Transverse colon (tissue), 4 donors: ENCODE measurements around the gene TEKT4. TPM values are rescaled to one million over a fixed set of nuclear protein-coding genes. Genes with fewer than 3 reads are reported as not detected.
"Not testable (repeated sequence)": the region's sequence is repeated elsewhere in the genome, so short reads cannot be mapped to it uniquely, and the experiment has no call there.

Experiments
- DNase-seq: peaks from one replicate; pipeline ENCODE4 v3.0.0-alpha.2; 2019
- H3K27ac ChIP-seq, 4 donors: fragments of 200-600 bp; sonication (generic); 2 replicates each; pipeline ENCODE4 v1.5.1; 2016 to 2018; ENCODE audit warnings: inconsistent platforms in 4 of 4
- H3K27me3 ChIP-seq: fragments of 200-600 bp; sonication (generic); 2 replicates; pipeline ENCODE4 v1.5.1; 2017; ENCODE audit warnings: inconsistent platforms
- H3K36me3 ChIP-seq, 4 donors: fragments of 200-600 bp; sonication (generic); 2 replicates each; pipeline ENCODE4 v1.5.1; 2017 to 2019; ENCODE audit warnings: inconsistent platforms in 4 of 4
- H3K4me1 ChIP-seq, 4 donors: fragments of 200-600 bp; sonication (generic); 2 replicates each; pipeline ENCODE4 v1.5.1; 2017 to 2020; ENCODE audit warnings: inconsistent platforms in 4 of 4
- H3K4me3 ChIP-seq, 4 donors: fragments of 200-600 bp; sonication (generic); 1 replicate in 1 of 4; 2 replicates in 3 of 4; pipeline versions ENCODE4 v1.5.1 to v1.6.1; 2017 to 2019; ENCODE audit warnings: inconsistent platforms in 4 of 4
- H3K9me3 ChIP-seq, 2 donors: fragments of 200-600 bp; sonication (generic); 2 replicates each; pipeline ENCODE4 v1.5.1; 2017 to 2019; ENCODE audit warnings: inconsistent platforms in 2 of 2
- EP300 ChIP-seq: sonication (generic); formaldehyde crosslinking; IDR thresholded peaks from one replicate; pipeline ENCODE4 v1.6.1; 2017; ENCODE audit warnings: antibody characterized with exemption, low read depth
- POLR2A ChIP-seq: fragments of 450-650 bp; IDR thresholded peaks from one replicate; pipeline ENCODE4 v1.6.1; 2016; ENCODE audit warnings: antibody characterized with exemption, mild to moderate bottlenecking, moderate library complexity
- POLR2AphosphoS5 ChIP-seq, 3 donors: sonication (generic); formaldehyde crosslinking; IDR thresholded peaks; one replicate each; pipeline ENCODE4 v1.6.1; 2016; ENCODE audit warnings: antibody characterized with exemption in 3 of 3
- WGBS, 2 donors: methylation state at CpG; one replicate each; pipeline ENCODE4 v1.1.5; 2018; ENCODE audit warnings: low coverage in 1 of 2; 5-methylcytosine and 5-hydroxymethylcytosine counted together
- in situ Hi-C, 4 donors: fragments of 200-750 bp; cut with MboI; loops; one replicate each; pipeline versions ENCODE4 v1.15.0 to v1.15.1; 2017; ENCODE audit warnings: low sequenced_read_pairs in 3 of 4, low pct_ligation_motif_present in 1 of 4, low pct_unique_long_range_greater_than_20kb in 1 of 4
- intact Hi-C: fragments of 100-400 bp; cut with DNase I; formaldehyde crosslinking; loops from one replicate; pipeline ENCODE4 v1.15.1; 2023; ENCODE audit warnings: low total_unique reads
- total RNA-seq, 4 donors: library from RNA; depleted of rRNA; stranded (reverse); fragments of >200 nt; gene quantifications; one replicate each; pipeline ENCODE4 v1.1.0, GENCODE V29; 2016
- TF ChIP-seq, protein P1 (sequence below), 5 experiments: fragments of 200-600 bp in 3 of 5; fragments of 450-650 bp in 2 of 5; sonication (generic) in 3 of 5; IDR thresholded peaks; 1 replicate in 2 of 5; 2 replicates in 3 of 5; pipeline ENCODE4 v1.5.1; 2016 to 2017; ENCODE audit warnings: antibody characterized with exemption in 5 of 5, inconsistent platforms in 3 of 5, mild to moderate bottlenecking in 2 of 5, moderate library complexity in 1 of 5

Gene TEKT4
- total RNA-seq = not detected

DNA sequence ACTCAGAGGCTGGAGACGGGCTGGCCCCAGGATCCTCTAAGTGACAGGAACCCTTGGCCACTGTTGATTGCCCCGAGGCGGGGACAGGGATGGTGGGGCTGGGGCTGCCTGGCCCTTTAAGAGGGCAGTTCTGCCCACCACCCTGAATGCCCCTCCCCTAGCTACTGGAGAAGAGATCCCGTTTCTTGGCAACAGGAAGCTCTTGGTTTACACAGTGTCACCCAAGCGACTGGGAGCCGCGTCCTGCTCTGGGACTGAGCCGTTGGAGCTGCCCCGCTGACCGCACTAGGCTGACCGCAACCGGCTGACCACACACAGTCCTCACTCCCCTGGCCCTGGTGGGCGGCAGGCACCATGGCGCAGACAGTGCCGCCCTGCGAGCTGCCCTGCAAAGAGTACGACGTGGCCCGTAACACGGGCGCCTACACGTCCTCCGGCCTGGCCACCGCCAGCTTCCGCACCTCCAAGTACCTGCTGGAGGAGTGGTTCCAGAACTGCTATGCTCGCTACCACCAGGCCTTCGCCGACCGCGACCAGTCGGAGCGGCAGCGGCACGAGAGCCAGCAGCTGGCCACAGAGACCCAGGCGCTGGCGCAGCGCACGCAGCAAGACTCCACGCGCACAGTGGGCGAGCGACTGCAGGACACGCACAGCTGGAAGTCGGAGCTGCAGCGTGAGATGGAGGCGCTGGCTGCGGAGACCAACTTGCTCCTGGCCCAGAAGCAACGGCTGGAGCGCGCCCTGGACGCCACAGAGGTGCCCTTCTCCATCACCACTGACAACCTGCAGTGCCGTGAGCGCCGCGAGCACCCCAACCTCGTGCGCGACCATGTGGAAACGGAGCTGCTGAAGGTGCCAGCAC is at the start of gene TEKT4:
TEKT4 (plus strand) TSS at position 205 of the 862 bp plus-strand sequence; CDS start at position 355, 150 bp downstream.
- intact Hi-C loops (no loop called here), in situ Hi-C loops (no loop called here)
- Histone ChIP-seq H3K4me3 (no peak within 1 kb of the TSS), H3K27ac (no peak within 1 kb of the TSS), H3K9me3 (no peaks in the 10 kb centered on the region), H3K4me1 (no peaks in the 10 kb centered on the region), H3K27me3 (peaks cover 43% of the 10 kb centered on the region), H3K36me3 (no peaks in the 10 kb centered on the region)
- TF ChIP-seq, protein P1, sequence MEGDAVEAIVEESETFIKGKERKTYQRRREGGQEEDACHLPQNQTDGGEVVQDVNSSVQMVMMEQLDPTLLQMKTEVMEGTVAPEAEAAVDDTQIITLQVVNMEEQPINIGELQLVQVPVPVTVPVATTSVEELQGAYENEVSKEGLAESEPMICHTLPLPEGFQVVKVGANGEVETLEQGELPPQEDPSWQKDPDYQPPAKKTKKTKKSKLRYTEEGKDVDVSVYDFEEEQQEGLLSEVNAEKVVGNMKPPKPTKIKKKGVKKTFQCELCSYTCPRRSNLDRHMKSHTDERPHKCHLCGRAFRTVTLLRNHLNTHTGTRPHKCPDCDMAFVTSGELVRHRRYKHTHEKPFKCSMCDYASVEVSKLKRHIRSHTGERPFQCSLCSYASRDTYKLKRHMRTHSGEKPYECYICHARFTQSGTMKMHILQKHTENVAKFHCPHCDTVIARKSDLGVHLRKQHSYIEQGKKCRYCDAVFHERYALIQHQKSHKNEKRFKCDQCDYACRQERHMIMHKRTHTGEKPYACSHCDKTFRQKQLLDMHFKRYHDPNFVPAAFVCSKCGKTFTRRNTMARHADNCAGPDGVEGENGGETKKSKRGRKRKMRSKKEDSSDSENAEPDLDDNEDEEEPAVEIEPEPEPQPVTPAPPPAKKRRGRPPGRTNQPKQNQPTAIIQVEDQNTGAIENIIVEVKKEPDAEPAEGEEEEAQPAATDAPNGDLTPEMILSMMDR (IDR thresholded peaks at IDR 0.05) = no peak
- no peak for TF ChIP-seq POLR2A
- TF ChIP-seq EP300 = no peak
- no peak for TF ChIP-seq POLR2AphosphoS5 (IDR thresholded peaks at IDR 0.05)
- no peak for DNase-seq
- WGBS, 2 donors = 62% methylated on average over 39 of the region's 59 CpGs; no CpG with 5 or more reads in 1 of the 2 donors

DNA sequence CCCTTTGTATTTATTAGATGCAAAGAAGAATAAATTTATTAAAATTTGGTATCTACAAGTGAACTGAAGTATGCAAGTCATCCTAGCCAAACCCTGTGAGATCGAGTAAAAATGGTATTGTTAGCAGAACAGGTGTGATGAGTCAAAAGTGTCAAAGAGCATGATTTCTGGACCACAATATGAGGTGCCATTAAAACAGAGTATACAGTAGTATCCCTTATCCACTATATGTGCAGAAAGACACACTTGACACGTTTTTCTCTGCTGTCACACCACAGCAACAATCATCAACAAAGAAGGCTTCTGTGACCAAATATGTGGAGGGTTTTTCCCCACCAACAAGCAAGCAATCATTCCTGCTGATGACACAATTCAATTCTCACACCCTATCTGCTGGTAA is 32.0 kb upstream of the TEKT4 start:
- H3K4me3 ChIP-seq, H3K9me3 ChIP-seq, H3K36me3 ChIP-seq, H3K27ac ChIP-seq, intact Hi-C loops, in situ Hi-C loops, H3K27me3 ChIP-seq, DNase-seq, H3K4me1 ChIP-seq: not testable (repeated sequence)
- 26 to 30% methylated on average over 2 of the region's 2 CpGs for WGBS, 2 donors

DNA sequence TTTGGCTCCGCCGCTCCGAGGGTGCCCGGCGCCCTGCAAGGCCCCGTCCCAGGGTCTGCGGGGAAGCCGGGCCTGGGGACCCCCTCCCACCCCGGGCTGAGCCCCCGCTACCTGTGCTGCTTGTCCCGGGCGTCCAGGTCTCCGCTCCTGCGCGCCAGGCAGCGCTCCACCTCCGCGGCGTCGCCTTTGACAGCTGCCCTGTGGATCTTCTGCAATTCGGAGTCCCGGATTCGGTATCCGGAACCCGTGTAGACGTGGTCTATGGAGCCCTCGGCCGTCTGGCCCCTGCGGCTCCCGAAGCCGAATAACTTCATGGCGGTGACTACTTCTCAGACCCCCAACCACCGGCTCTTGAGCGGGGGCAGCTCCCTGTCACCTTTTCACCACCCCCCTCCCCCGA is 14.4 kb upstream of the TEKT4 start:
- peak overlapping the region in 1 of 4 donors; percentile 27 for H3K4me3 ChIP-seq
- intact Hi-C loops, H3K36me3 ChIP-seq, H3K9me3 ChIP-seq, H3K27ac ChIP-seq, in situ Hi-C loops, H3K4me1 ChIP-seq, DNase-seq: not testable (repeated sequence)
- peaks cover 61% of the 10 kb centered on the region for H3K27me3 ChIP-seq
- 13% methylated on average over 17 of the region's 35 CpGs; no CpG with 5 or more reads in 1 of the 2 donors for WGBS, 2 donors

- H3K27ac ChIP-seq, H3K36me3 ChIP-seq, H3K4me1 ChIP-seq, intact Hi-C loops, H3K9me3 ChIP-seq, in situ Hi-C loops, DNase-seq: not testable (repeated sequence)
- H3K27me3 ChIP-seq = peaks cover 68% of the 10 kb centered on the region
- 13% methylated on average over 33 of the region's 58 CpGs; no CpG with 5 or more reads in 1 of the 2 donors for WGBS, 2 donors
- H3K4me3 ChIP-seq = peak overlapping the region in 1 of 4 donors; percentile 27
Measured at GRCh38 chr2:94857367-94858162, 13.7 kb upstream of the TEKT4 start.

DNA sequence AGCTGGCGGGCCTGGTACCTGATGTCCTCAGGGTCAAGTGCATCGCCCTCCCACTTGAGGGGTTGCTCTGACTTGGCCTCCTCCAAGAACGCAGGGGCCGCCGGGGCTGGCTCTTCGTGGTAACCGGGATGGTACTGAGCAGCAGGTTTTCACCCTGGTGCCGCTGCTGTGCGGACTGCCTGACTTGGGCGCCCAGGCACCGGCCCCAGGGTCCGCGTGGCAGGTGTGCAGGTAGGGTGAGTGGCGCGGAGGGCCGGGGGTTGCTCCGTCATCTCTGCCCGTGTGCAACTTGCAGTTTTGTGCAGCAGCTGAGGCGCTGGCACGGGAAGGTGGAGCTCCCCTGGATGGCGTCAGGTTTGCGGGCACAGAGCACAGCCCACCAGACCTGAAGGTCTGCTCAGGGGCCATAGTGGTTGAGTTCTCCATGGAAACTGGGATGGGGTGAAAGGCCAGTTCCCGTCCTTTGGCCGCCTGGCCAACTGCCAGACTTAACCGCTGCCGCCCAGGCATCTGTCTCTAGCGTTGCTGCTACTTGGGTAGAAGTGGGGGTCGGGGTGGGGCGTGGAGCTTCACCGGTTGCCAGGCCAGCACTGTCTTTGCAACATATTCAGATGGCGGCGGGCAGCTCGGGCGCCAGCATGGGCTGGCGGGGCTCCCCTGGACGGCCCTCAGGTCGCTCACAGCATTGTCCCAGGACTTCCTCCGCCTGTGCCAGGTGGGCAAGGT is 12.9 kb upstream of the TEKT4 start:
- H3K9me3 ChIP-seq, in situ Hi-C loops, DNase-seq, intact Hi-C loops, H3K36me3 ChIP-seq, H3K4me3 ChIP-seq, H3K4me1 ChIP-seq, H3K27ac ChIP-seq: not testable (repeated sequence)
- H3K27me3 ChIP-seq = peaks cover 75% of the 10 kb centered on the region
- WGBS, 2 donors = 69% methylated on average over 37 of the region's 38 CpGs; no CpG with 5 or more reads in 1 of the 2 donors
